Prostate gland (tissue), 2 donors: ENCODE results near the gene ESPN.

ENCODE experiments used
- POLR2A ChIP-seq: fragments of 450-650 bp; IDR thresholded peaks from one replicate; pipeline ENCODE4 v1.6.1; 2016; ENCODE audit warnings: antibody characterized with exemption, mild to moderate bottlenecking
- POLR2AphosphoS5 ChIP-seq: sonication (generic); formaldehyde crosslinking; IDR thresholded peaks from one replicate; pipeline ENCODE4 v1.6.1; 2017; ENCODE audit warnings: antibody characterized with exemption
- TF ChIP-seq, protein P1 (sequence below), 4 experiments: fragments of 200-600 bp in 2 of 4; fragments of 450-650 bp in 2 of 4; sonication (generic) in 2 of 4; IDR thresholded peaks; 1 replicate in 3 of 4; 2 replicates in 1 of 4; pipeline ENCODE4 v1.5.1; 2016 to 2019; ENCODE audit warnings: antibody characterized with exemption in 4 of 4, mild to moderate bottlenecking in 2 of 4, moderate library complexity in 2 of 4

DNA sequence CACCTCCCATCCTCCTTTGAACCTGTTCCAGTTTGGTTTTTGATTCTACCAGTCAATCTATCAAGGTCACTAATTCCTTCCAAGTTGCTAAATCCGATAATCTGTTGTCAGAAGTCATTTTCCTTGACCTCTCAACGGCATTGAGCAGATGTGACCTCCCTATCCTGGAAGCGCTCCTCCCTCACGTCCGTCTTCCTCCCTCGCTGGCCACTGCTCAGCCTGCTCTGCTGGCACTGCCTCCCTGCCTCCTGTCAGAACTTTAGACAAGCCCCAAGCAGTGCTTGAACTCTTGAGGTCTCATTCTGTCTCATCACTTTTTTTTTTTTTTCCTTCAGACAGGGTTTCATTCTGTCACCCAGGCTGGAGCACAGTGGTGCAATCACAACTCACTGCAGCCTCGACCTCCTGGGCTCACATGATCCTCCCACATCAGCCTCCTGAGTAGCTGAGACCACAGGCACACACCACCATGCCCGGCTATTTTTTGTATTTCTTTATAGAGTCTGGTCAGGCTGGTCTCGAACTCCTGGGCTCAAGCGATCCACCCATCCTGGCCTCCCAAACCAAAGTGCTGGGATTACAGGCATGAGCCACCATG is 26.6 kb upstream of the ESPN start:
- TF ChIP-seq, protein P1, sequence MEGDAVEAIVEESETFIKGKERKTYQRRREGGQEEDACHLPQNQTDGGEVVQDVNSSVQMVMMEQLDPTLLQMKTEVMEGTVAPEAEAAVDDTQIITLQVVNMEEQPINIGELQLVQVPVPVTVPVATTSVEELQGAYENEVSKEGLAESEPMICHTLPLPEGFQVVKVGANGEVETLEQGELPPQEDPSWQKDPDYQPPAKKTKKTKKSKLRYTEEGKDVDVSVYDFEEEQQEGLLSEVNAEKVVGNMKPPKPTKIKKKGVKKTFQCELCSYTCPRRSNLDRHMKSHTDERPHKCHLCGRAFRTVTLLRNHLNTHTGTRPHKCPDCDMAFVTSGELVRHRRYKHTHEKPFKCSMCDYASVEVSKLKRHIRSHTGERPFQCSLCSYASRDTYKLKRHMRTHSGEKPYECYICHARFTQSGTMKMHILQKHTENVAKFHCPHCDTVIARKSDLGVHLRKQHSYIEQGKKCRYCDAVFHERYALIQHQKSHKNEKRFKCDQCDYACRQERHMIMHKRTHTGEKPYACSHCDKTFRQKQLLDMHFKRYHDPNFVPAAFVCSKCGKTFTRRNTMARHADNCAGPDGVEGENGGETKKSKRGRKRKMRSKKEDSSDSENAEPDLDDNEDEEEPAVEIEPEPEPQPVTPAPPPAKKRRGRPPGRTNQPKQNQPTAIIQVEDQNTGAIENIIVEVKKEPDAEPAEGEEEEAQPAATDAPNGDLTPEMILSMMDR (IDR thresholded peaks at IDR 0.05), result no peak
- TF ChIP-seq POLR2A (no peak), POLR2AphosphoS5 (no peak)
